ENCODE results near the gene PSMD2.
"Not testable (repeated sequence)": the region's sequence is repeated elsewhere in the genome, so short reads cannot be mapped to it uniquely, and the experiment has no call there.

PSMD2 gene

GRCh38 chr3:184298759-184299487 lies at the start of gene PSMD2:
Gene PSMD2, plus strand, starts transcription at chr3:184299241. Its CDS starts 26 bp downstream, at chr3:184299267.
- DNase-seq (ENCODE audit: low spot score), result peak; percentile 98

DNA sequence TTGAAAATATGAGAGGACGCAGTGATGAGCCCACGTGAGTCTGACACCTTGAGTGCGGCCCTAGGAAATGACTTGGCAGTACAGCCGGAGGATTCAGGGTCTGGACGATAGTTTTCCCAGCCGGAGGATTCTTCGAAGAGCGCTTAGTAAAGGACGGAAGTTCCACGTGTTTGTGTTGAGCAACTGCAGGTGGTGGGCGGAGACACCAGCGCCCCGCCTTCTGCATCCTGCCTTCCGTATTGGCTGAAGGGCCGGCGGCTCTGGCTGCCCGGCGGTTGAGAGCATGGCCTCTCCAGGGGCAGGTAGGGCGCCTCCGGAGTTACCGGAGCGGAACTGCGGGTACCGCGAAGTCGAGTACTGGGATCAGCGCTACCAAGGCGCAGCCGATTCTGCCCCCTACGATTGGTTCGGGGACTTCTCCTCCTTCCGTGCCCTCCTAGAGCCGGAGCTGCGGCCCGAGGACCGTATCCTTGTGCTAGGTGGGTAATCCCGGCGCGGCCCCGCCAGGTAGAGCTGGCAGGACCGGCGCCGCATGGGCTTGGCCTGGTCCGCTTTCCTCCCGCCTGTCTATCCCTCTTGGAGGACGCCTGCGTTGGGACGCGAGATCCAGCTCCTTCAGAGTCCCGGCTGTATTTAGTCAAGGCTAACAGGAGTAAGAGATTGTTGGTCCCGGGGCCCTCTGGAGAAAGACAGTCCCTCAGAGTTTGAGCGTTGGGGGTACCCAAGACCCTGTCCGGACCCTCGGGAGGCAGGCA lies 49.5 kb upstream of the PSMD2 start, which contains the start of gene EEF1AKMT4:
Gene EEF1AKMT4 (plus strand): TSS at position 261 of the 755 bp plus-strand sequence. CDS start 23 bp downstream, at position 284.
- DNase-seq (ENCODE audit: low spot score), result peak; percentile 95

GRCh38 chr3:184250167-184250828 lies 48.7 kb upstream of the PSMD2 start:
- DNase-seq (ENCODE audit: low spot score), result peak; percentile 87

- no peak for DNase-seq (ENCODE audit: low spot score)
Measured at GRCh38 chr3:184255291-184256039, 43.6 kb upstream of the PSMD2 start.

- DNase-seq (ENCODE audit: low spot score), result no peak
Measured at GRCh38 chr3:184257083-184257915, 41.7 kb upstream of the PSMD2 start.

- DNase-seq (ENCODE audit: low spot score), result no peak
Measured at GRCh38 chr3:184258926-184259325, 40.1 kb upstream of the PSMD2 start.

DNA sequence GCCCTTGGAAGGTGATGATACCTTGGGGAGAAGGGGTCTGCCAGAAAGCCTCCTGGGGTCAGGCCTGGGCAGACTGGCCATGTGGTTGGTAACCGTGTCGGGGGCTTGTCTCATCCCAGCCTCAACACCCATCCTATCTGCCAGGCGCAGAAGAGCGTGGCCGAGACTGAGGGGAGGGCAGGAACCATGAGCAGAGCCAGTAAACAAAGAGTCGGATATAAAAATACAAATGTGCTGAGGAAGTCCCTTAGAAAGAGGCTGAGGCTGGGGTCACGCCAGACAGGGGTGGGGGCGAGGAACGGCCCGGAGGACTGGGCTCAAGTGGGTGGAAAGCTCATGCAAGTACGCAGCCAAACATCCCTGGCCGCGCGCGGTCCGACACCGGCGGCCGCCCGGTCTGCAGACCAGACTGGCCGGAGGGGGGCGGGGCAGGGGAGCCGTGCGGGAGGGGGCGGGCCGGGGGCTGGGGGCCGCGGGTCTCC lies 39.6 kb upstream of the PSMD2 start:
- DNase-seq (ENCODE audit: low spot score), result no peak

DNA sequence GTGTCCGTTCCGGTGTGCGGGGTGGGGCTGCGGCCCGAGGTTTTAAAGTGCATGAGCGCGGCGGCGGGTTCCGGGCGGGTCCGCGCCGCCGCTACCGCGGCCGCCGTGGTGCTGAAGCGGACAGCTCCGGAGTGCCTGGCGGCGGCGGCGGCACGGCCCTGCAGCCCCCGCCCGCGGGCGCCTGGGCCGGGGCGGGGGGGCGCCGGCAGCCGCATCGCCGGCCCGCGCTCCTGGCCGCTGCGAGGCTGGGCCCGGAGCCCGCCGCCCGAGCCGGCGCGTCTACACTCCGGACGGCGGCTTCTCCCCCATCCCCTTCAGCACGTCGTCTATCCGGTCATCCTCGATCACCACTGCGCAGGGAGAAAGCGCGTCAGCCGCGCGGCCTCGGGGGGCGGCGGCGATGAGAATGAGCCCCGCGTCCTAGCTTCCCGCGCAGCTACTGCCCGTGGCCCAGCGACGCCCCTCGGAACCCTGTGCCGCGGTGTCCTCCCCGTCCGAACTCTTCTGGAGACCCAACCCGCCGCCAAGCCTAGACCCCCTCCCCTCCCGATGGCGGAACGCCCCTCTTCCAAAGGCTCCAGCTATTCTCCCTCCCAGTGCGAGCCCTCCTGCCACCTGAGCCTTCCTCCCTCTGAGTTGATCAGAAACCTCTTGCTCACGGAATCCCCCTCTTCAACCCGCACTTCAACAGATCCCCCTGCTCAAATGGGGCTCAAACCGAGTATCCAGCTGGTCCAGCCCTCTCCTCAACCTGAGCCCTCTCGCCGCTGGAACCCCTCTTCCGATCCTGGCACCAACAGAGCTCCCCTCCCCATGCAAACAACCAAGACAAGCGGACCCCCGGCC lies 38.9 kb upstream of the PSMD2 start:
- DNase-seq (ENCODE audit: low spot score), result peak; percentile 95

GRCh38 chr3:184260724-184261269 lies 38.2 kb upstream of the PSMD2 start:
- DNase-seq (ENCODE audit: low spot score), result peak; percentile 43

- DNase-seq (ENCODE audit: low spot score), result peak; percentile 92
Measured at GRCh38 chr3:184261270-184261853, 37.7 kb upstream of the PSMD2 start, which contains the start of gene CAMK2N2. Gene CAMK2N2, minus strand, starts transcription at chr3:184261553. Its CDS starts 268 bp downstream, at chr3:184261285.

GRCh38 chr3:184261854-184262763 lies 36.9 kb upstream of the PSMD2 start:
- peak; percentile 58 for DNase-seq (ENCODE audit: low spot score)

DNA sequence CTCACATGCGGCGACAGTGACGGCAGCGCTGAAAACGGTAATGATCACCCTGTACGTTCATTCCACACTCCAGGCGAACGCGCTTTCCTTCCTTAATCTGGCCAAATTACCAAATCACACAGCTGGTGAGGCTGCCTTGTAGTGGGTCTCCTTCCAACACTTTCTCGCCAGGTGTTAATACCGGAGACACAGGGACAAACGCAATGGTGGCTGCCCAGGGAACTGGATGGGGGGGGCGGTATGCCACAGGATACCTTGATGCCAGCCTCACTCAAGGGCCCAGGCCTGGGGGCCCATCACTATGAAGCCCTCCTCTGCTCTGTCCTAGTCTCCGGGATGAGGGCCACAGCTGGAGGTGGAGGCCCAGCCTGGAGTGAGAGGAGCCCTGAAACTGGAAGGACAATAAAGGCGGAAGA lies 36.3 kb upstream of the PSMD2 start:
- DNase-seq (ENCODE audit: low spot score), result no peak

DNA sequence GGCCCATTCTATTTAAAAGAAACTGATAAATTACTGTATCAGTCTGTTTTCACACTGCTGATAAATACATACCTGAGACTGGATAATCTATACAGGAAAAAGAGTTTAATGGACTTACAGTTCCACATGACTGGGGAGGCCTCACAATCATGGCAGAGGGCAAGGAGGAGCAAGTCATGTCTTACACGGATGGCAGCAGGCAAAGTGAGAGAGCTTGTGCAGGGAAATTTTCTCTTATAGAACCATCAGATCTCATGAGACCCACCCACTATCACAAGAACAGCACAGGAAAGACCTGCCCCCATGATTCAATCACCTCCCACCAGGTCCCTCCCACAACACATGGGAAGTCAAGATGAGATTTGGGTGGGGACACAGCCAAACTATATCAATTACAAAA lies 31.8 kb upstream of the PSMD2 start:
- not testable (repeated sequence) for DNase-seq (ENCODE audit: low spot score)

GRCh38 chr3:184272269-184272668 lies 26.8 kb upstream of the PSMD2 start:
- DNase-seq (ENCODE audit: low spot score), result no peak

DNA sequence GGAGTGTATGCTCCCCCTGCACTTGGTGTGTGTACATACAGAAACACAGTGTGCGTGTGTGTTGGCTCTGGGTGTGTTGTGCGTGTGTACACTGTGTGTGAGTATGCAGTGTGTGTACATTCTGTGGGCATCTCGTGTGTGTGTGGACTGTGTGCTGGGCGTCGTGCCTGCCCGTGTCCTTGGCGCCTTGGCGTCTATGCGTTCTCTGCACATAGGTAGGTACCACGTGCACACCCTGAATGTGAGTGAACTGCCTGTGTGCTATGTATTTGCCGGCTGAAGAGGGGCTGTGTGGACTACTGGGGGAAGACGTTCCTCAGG lies 23.7 kb upstream of the PSMD2 start:
- no peak for DNase-seq (ENCODE audit: low spot score)

DNA sequence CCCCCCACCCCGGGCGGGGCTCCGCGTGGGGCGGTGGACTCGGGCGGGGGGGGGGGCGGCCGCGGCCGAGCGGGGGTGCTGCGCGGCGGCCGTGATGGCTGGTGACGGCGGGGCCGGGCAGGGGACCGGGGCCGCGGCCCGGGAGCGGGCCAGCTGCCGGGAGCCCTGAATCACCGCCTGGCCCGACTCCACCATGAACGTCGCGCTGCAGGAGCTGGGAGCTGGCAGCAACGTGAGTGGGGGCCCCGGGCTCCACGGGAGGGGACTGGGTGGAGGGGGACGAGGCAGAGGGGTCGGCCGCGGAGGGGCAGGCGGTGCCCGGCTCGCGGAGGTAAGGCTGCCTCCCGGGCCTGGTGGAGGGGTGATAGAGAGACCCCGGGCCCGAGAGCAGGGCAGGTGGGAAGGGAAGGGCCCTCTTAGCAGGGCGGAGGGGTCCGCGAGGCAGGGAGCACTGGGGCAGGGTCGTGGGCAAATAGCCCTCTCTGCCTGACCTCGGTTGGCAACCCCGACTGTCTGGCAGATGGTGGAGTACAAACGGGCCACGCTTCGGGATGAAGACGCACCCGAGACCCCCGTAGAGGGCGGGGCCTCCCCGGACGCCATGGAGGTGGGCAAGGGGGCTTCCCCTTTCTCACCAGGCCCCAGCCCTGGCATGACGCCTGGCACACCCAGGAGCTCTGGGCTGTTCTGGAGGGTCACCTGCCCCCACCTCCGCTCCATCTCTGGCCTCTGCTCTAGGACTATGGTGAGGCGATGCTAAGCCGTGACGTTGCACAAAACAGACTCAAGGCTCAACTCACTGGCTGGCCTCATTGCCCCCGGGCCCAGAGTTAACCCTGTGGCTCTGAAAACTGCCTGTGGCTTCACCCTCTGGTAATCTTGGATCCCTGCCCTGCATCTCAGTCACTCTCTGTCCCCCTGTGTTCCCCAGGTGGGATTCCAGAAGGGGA lies 22.8 kb upstream of the PSMD2 start, which contains the start of gene ECE2:
Gene ECE2 (plus strand): TSS at position 62 of the 950 bp plus-strand sequence. CDS start 132 bp downstream, at position 194.
- DNase-seq (ENCODE audit: low spot score), result peak; percentile 58

- DNase-seq (ENCODE audit: low spot score), result no peak
Measured at GRCh38 chr3:184277366-184277765, 21.7 kb upstream of the PSMD2 start.

Data from iPS-NIHi11 (cell line).